ENCODE results near the gene BRF1.

The BRF1 gene

GRCh38 chr14:105228562-105228961, 72.2 kb downstream of the BRF1 start:
- no peak for DNase-seq (ENCODE audit: low spot score)

GRCh38 chr14:105227346-105227745, 73.5 kb downstream of the BRF1 start:
- DNase-seq (ENCODE audit: low spot score) = no peak

DNA sequence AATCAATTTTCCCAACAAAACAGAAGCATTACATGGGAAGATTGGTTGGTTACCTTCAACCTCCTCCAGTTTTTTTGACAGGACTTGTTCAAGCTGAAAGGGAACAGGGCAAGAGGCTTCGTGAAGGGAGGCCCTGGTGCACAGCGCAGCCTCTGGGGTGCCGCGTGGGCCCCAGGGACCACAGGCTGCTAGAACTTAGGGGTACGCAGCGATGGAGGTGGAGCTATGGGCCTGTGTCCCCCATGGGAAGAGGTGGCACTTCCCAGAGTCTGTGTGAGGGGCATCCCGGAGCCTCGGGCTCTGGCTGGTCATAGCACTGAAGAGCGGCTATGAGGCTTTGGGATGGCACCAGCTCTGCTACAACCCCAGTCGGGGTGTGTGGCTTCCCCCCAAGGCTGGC, 74.6 kb downstream of the BRF1 start:
- no peak for DNase-seq (ENCODE audit: low spot score)

- no peak for DNase-seq (ENCODE audit: low spot score)
Measured at GRCh38 chr14:105224845-105225570, 75.8 kb downstream of the BRF1 start.

- no peak for DNase-seq (ENCODE audit: low spot score)
Measured at GRCh38 chr14:105223770-105224544, 76.8 kb downstream of the BRF1 start.

DNA sequence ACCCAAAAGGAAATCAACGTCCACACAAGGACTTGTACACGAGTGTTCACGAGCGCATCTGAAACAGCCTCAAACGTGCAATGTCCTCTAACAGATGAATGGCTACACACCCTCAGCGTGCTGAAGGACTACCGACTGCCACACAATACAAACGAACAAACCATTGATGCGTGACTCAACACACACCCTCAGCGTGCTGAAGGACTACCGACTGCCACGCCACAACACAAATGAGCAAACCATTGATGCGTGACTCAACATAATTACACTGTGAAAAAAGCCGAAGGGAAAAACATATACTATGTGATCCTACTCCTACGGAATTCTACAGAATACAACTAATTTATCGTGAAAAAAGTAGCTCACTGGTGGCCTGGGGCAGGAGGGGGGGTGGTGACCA, 77.5 kb downstream of the BRF1 start:
- DNase-seq (ENCODE audit: low spot score) = no peak

DNA sequence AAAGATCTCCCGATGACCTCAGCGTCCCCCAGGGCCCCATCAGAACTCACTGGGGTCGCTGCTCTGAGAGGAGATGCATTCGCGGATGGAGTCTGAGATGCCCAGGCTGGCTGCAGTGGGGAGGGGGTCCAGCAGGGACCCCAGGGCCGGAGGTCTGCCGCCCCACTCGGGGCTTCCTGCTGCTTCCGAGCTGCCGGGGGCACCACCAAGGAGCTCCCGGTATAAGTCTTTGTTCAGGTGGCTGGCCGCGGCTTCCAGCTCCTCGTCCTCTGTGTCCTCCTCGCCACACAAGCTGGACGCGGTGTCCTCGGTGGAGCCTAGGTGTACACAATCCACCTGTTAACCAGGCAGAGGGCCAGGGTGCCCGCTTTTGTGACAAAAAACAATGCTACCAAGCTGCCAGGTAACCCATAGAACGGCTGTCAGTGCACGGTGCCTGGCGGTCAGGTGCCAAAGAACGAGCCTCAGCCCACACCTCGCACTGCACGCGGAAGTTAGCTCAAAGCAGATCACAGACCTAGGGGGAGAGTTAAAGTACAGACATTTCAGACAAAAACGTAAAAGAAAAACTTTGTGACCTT, 79.1 kb downstream of the BRF1 start:
- no peak for DNase-seq (ENCODE audit: low spot score)

- no peak for DNase-seq (ENCODE audit: low spot score)
Measured at GRCh38 chr14:105220699-105221597, 79.9 kb downstream of the BRF1 start.

GRCh38 chr14:105219753-105220152, 81.0 kb downstream of the BRF1 start:
- DNase-seq (ENCODE audit: low spot score) = no peak

DNA sequence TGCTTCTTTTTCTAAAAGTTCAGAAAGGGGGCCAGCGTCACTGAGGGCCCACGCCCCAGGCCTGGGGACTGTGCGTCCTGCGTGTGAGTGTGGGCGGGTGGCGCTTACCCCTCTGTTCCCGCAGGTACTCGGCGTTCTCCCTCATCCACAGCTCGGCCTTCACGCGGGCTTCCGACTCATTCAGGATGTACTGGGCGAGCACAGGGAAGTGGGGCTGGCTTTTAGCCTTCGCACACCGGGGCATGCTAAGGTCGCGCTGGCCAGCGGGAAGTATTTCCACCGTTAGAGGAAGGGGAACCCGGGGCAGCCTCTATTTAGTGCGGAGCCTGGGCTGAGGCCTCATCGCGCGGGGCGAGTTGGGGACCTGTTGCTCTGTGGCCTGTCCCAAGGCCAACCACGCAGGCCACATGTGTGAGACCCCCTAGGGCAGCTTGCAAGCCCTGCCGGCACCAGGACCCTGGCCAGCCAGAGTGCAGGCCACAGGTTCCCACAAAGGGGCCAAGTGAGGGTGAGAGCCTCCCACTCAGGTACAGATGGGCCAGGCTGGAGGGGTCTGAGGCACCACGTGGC, 81.7 kb downstream of the BRF1 start:
- no peak for DNase-seq (ENCODE audit: low spot score)

DNA sequence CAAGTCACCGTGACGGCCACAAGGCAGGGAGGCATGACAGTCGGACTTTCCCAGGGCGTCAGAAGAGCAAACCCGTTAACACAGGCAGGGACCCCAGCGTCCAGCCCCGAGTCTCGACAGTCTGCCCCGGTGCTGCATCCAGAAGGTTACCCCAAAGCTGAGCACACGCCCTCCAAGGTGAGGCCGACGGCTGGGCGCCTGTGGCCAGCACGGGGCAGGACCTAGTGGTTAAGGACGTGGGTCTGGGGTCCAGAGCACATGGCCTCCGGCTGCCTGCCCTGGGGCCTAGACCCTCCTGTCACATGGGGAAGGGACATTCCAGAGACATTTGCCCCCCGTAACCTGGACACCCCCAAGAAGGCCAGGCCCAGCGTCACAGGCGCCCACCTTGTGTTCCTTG, 82.2 kb downstream of the BRF1 start:
- no peak for DNase-seq (ENCODE audit: low spot score)

- no peak for DNase-seq (ENCODE audit: low spot score)
Measured at GRCh38 chr14:105217774-105218173, 83.0 kb downstream of the BRF1 start.

DNA sequence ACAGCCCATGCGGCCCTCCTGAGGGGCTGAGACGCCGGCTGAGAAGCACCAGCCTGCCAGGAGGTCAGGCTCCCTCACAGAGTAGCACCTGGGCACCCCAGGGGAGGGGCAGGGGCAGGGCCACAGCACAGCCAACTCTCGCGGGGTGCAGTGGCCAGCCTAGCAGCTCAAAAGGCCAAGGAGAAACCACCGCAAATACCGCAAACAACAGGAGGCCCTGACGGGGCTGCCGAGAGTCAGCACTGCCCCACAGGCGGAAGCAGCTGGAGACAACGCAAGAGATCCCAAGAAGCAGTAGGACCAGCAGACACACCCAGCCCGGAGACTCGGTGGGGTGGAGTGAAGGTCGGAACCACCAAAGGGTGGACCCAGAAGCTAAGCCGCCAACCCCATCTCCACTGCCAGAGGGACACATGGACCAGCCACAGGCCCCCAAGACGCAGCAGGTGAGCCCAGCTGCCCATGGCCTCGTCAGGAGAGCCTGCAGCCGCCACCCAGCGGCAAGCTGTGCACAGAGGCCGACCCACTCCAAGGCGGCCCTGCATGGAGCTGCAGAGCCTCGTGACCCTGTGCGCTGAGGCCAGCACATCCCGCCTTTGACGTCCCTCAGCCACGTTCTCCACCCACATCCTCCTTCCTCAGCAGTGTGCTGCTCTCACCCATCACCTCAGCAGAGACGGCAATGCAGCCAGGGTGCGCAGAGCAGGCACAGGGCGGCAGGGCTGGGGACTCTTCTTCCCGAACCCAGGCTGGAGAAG, 84.1 kb downstream of the BRF1 start:
- DNase-seq (ENCODE audit: low spot score) = no peak

- DNase-seq (ENCODE audit: low spot score) = no peak
Measured at GRCh38 chr14:105215602-105216001, 85.2 kb downstream of the BRF1 start.

- DNase-seq (ENCODE audit: low spot score) = no peak
Measured at GRCh38 chr14:105214324-105214915, 86.4 kb downstream of the BRF1 start.

- no peak for DNase-seq (ENCODE audit: low spot score)
Measured at GRCh38 chr14:105213361-105213760, 87.4 kb downstream of the BRF1 start.

DNA sequence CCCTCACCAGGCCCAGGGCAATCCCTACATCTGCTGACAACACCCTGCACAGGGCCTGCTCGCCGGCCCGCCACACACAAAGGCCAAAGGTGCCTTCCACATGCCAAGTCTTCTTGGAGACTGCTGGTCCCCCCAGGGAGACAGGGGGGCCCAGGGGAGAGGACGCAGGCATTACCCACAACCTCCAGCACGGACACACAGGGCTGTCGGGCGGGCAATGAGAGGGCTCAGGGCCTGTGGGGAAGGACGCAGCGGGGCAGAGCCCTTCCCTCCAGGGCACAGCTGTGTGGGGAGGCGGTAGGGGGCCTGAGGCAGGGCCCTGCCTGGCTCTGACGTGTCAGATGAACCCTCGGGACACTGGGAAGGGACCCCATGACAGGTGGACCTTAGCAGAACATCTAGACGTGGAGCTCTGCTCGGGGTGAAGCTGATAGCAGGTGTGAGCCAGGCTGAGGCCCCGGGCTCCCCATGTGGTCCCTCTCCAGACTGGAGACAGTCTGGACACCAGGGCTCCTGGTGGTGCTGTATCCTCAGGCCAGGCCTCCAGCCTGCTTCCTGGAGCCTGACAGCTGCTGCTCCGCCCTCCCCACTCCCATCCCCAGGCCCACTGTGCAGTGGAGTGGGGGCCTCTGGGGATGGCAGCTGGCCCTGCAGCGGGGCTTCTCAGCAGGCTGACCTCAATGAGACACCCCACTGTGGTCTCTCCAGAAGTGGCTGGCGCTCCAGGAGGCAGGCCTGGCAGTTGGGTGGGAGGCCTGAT, 88.1 kb downstream of the BRF1 start:
- no peak for DNase-seq (ENCODE audit: low spot score)

- no peak for DNase-seq (ENCODE audit: low spot score)
Measured at GRCh38 chr14:105211758-105212089, 89.1 kb downstream of the BRF1 start.

GRCh38 chr14:105211086-105211757, 89.6 kb downstream of the BRF1 start:
- DNase-seq (ENCODE audit: low spot score) = no peak

Data from AG20443 (cell line).